ENCODE measurements around the gene FNDC1.
"Not testable (repeated sequence)": the region's sequence is repeated elsewhere in the genome, so short reads cannot be mapped to it uniquely, and the experiment has no call there.

Gene FNDC1

DNA sequence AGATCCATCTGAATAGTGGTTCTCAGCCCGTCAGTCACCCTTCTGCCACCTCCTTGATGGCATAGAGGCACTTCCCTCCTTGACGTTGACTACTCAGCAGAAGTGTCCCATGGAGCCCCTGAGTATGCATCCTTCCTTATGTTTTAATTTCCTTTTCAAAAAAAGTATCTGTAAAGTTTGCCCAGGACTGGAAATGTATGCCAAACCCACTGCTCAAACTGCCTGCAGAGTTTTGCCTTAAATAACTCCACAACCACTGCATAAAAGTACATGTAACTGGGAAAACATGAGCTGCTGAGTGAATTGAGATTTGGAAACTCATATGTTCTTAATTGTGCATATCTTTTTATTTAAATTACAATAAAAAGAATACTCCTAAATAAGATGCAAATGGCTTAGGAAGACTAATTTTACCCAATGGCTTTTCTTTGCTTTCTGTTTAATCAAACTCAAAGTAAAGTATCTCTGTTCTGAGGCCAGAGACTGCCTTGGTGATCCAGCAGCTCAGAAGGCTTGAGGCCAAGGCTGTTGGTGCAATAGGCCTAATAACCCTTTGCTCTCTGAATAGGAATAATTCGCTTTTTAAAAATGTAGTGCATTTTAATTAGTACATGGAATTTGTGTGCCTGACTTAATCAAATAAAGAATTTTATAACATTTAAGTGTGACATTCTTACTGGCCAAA, 90.4 kb downstream of the FNDC1 start:
- DNase-seq, result no peak

GRCh38 chr6:159260208-159260607, 91.0 kb downstream of the FNDC1 start:
- no peak for DNase-seq

GRCh38 chr6:159261995-159262394, 92.8 kb downstream of the FNDC1 start:
- no peak for DNase-seq

GRCh38 chr6:159262586-159262985, 93.4 kb downstream of the FNDC1 start:
- no peak for DNase-seq

- DNase-seq, result no peak
Measured at GRCh38 chr6:159267165-159267564, 98.0 kb downstream of the FNDC1 start.

DNA sequence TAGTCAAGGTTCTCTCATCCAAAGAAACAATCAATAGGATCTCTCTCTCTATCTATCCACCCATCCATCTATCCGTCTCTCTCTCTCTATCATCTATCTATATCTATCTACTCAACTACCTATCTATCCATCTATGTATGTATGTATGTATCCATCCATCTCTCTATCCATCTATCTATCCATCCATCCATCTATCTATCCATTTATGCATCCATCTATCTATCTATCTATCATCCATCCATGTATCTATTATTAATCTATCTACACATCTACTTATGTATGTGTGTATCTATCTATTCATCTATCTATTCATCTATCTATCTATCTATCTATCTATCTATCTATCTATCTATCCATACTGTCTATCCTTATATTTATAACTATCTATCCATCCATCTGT, 99.3 kb downstream of the FNDC1 start:
- DNase-seq, result no peak

DNA sequence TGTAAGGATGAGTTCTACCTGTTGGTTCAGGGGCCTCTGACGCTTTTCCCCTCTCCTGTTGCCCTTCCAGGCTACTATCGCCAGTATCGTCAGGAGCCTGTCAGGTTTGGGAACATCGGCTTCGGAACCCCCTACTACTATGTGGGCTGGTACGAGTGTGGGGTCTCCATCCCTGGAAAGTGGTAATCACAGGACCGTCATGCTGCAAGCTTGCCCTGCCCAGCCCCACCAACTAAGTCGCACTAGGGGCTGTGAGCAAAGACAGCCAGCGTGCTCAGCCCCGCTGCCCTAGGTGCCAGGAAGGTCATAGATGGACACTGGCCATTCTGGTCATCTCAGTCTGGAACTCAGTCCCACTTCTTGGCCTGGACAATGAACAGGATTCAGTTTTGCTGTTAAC, 102.1 kb downstream of the FNDC1 start:
- DNase-seq, result no peak

DNA sequence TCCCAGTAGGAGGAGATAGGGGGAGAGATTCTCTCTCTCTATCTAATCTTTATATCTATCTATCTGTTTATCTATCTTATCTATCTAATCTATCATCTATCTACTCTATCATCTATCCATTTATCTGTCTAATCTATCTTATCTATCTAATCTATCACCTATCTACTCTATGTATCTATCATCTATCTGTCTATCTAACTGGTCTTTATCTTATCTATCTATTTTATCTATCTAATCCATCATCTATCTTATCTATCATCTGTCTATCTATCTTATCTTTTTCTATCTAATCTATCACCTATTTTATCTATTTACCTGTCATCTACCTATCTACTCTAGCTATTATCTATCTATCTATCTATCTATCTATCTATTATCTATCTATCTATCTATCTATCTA, 109.4 kb downstream of the FNDC1 start:
- no peak for DNase-seq

DNA sequence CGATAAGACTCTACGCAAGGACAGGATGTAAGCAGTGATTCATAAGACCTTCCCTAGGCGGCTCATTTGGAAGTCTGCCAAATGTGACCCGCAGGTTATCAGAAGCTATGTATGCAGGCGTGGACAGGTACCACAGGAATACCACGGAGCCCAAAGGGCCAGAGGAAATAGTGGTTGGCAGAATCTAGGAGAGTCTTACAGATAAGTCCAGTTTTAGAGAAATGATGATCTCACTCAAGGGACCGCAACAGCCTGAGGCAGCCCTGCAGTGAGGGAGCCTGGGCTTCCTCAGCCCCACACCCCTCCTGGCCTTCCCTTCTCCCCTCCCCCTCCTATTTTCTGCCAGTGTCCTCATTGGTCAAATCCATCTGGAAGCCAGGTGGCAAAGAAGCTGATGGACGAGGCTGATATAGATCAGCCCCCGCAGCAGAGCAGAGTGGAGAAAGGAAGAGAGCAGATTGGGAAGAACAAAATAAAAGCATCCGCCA, 110.6 kb downstream of the FNDC1 start:
- no peak for DNase-seq

- DNase-seq, result no peak
Measured at GRCh38 chr6:159282421-159282820, 113.2 kb downstream of the FNDC1 start.

- not testable (repeated sequence) for DNase-seq
Measured at GRCh38 chr6:159284661-159285060, 115.5 kb downstream of the FNDC1 start.

DNA sequence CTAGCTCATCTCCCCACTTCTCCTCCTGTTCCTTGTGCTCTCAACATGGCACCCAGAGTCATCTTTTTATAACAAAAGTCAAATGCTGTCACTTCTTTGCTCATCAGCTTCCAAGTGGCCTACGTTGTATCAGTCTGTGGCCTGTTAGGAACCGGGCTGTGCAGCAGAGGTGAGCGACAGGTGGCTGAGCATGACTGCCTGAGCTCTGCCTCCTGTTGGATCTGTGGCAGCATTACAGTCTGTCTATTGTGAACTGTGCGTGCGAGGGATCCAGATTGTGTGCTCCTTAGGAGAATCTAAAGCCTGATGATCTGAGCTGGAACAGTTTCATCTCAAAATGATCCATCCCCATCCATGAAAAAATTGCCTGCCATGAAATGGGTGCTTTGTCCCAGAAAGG, 129.6 kb downstream of the FNDC1 start:
- no peak for DNase-seq

DNA sequence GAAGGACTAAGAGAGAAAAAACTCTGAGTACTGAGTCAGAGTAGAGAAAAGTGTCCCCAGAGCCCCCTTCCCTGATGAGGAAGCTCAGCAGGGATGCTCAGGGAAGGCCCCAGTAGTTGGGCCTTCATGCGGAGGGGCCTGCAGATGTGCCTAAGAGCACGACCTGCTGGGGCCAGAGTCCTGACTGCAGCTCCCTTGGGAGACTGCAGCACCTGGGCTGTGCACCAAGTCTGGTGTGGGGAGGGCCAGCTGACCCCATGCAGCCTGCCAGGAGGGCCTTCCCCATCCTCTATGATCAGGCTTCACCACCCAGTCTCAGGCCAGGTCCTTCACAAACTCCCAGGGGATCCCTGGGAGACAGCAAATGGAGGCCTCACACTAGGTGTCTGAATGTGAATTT, 130.4 kb downstream of the FNDC1 start:
- DNase-seq, result no peak

DNA sequence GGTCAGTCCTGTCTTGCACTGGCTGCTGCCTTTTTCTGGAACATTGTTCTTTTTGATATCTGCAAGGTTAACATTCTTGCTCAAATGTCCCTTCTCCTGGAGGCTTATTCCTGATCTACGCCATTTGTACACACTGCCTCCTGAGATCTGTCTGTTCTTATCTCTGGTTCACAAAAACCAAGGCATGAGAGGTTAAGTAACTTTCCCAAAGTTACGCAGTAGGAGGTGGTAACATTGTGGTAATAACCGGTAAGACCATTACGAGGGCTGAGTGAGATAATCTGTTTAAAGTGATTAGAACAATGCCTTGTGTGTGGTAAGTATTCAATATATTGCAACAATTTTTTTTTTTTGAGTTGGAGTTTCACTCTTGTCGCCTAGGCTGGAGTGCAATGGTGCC, 132.1 kb downstream of the FNDC1 start:
- no peak for DNase-seq

- DNase-seq, result no peak
Measured at GRCh38 chr6:159301810-159302593, 132.8 kb downstream of the FNDC1 start.

GRCh38 chr6:159302594-159302992, 133.4 kb downstream of the FNDC1 start:
- no peak for DNase-seq

- DNase-seq, result peak; percentile 82
Measured at GRCh38 chr6:159303159-159303558, 134.0 kb downstream of the FNDC1 start.

DNA sequence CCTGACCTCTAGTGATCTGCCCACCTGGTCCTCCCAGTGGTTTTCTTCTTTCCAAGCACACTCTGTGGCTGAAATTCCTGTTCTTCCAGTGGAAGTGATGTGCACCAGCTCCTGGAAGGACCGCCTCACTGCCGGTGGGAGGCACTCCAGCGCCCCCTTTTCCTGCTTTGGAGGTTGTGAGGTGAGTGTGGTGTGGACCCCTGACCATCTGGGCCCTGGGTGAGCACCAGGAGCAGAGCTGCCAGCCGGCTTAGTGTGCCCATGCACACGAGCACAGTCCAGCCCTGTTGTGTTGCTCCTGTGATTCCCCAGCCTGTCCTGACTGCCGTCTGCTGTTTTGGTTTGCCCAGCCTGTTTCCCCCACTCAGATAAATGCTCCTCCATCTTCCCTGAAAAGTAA, 134.6 kb downstream of the FNDC1 start:
- no peak for DNase-seq

- DNase-seq, result no peak
Measured at GRCh38 chr6:159304641-159305040, 135.4 kb downstream of the FNDC1 start.

GRCh38 chr6:159305159-159305558, 136.0 kb downstream of the FNDC1 start:
- DNase-seq, result no peak

- no peak for DNase-seq
Measured at GRCh38 chr6:159305804-159306537, 136.8 kb downstream of the FNDC1 start.

DNA sequence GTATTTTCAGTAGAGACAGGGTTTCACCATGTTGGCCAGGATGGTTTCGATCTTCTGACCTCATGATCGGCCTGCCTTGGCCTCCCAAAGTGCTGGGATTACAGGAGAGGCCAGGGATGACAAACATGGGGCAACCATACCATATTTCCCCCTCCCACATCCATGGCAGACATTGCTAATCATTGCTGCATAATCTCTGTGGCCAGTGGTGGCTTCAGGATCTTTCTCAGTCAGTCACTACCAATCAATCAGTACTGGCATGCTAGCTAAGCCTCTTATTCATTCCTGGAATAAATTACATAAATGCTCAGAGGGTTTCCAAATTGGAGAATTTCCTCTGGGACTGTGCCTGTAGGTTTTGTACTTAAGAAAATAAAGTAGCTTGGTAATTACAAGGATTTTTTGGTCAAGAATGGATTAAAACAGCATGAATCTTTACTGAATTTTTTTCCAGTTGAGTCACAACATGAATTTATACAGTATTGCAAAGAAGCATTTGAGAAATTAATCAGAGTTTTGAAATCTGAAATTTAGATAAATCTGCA, 138.1 kb downstream of the FNDC1 start:
- no peak for DNase-seq

GRCh38 chr6:159308198-159308597, 139.0 kb downstream of the FNDC1 start:
- no peak for DNase-seq
